K562 (cell line): ENCODE data around the gene HMOX2. TPM values are rescaled to one million over a fixed set of nuclear protein-coding genes. Genes with fewer than 3 reads are reported as not detected.

Experiments
- ATAC-seq: fragments of 200-7000 bp; cut with Tn5 transposase; 3 replicates; pipeline ENCODE4 v1.9.1; 2020; ENCODE audit warnings: moderate library complexity
- BruUV-seq: library from RNA; stranded (reverse); fragments of 400-500 nt; replicated peaks from 2 replicates; lab custom pipeline; 2021; lab: Mats Ljungman, UMichigan
- CTCF ChIA-PET: fragments of 300-600 bp; formaldehyde crosslinking; extraction: SDS; loops from one replicate; lab custom pipeline; 2021; ENCODE audit warnings: low intra/inter-chr PET ratio; lab: Yijun Ruan, JAX
- POLR2A ChIA-PET: fragments of 300-600, 350-650 bp; sonication (Branson Sonifier 250); formaldehyde crosslinking; extraction: SDS; loops from one replicate; lab custom pipeline; 2021; ENCODE audit warnings: antibody characterized with exemption, inconsistent platforms; lab: Yijun Ruan, JAX
- DNase-seq, 4 experiments: peaks; one replicate each; pipeline versions ENCODE4 v3.0.0 to v3.0.0-alpha.2; 2011 to 2018; ENCODE audit warnings: low spot score in 3 of 4, mixed read lengths in 3 of 4; ENCODE audit errors: extremely low read depth in 1 of 4
- FAIRE-seq: peaks from 2 replicates; lab custom pipeline; 2011; peaks lifted over from hg19 to GRCh38; lab: Jason Lieb, UNC
- H2AFZ ChIP-seq: 2 replicates; pipeline ENCODE4 v1.6.0; 2011; ENCODE audit warnings: low read depth, low read length, control low read depth, inconsistent platforms
- H3K27ac ChIP-seq: fragments of 200-600 bp; 3 replicates; pipeline ENCODE4 v1.8.0; 2011; ENCODE audit warnings: low read depth, mild to moderate bottlenecking, control low read depth, inconsistent platforms, low read length, moderate library complexity, mixed read lengths; ENCODE audit errors: extremely low read depth
- H3K27me3 ChIP-seq, 2 experiments: fragments of 300-600 bp in 1 of 2; 2 replicates in 1 of 2; 3 replicates in 1 of 2; pipeline versions ENCODE4 v1.6.0 to v1.8.0; 2011; ENCODE audit warnings: inconsistent platforms in 2 of 2, low read length in 2 of 2, mild to moderate bottlenecking in 1 of 2, mixed read lengths in 1 of 2, moderate library complexity in 1 of 2; ENCODE audit not compliant: control insufficient read depth in 2 of 2, insufficient read depth in 2 of 2
- H3K36me3 ChIP-seq: fragments of 300-600 bp; 3 replicates; pipeline ENCODE4 v1.8.0; 2011; ENCODE audit warnings: mild to moderate bottlenecking, low read length, inconsistent platforms; ENCODE audit not compliant: control insufficient read depth, insufficient read depth
- H3K4me1 ChIP-seq, 2 experiments: fragments of 200-600 bp in 1 of 2; replicated peaks in 1 of 2; 2 replicates in 1 of 2; 3 replicates in 1 of 2; pipeline versions ENCODE4 v1.5.1 to v1.8.0; 2011; ENCODE audit warnings: inconsistent platforms in 2 of 2, low read length in 2 of 2, mild to moderate bottlenecking in 1 of 2, mixed read lengths in 1 of 2, moderate library complexity in 1 of 2; ENCODE audit not compliant: control insufficient read depth in 2 of 2, insufficient read depth in 2 of 2
- H3K4me2 ChIP-seq: 2 replicates; pipeline ENCODE4 v1.6.1; 2011; ENCODE audit warnings: low read length, control low read depth, inconsistent platforms, mixed read lengths; ENCODE audit not compliant: insufficient read depth
- H3K4me3 ChIP-seq: fragments of 200-600 bp; sonication (generic), shearing (Covaris generic); 2 replicates; pipeline ENCODE4 v1.5.1; 2016; ENCODE audit warnings: control low read depth, inconsistent platforms
- H3K79me2 ChIP-seq: fragments of 200-600 bp; 3 replicates; pipeline ENCODE4 v1.8.0; 2011; ENCODE audit warnings: low read length, inconsistent platforms; ENCODE audit not compliant: control insufficient read depth, insufficient read depth
- H3K9ac ChIP-seq, 2 experiments: 2 replicates each; pipeline versions ENCODE4 v1.6.0 to v1.6.1; 2011; ENCODE audit warnings: low read depth in 2 of 2, low read length in 2 of 2, control low read depth in 1 of 2, inconsistent platforms in 1 of 2, mild to moderate bottlenecking in 1 of 2, mixed read lengths in 1 of 2; ENCODE audit not compliant: insufficient read depth in 1 of 2
- H3K9me1 ChIP-seq: one replicate; pipeline ENCODE4 v1.6.0; 2011; ENCODE audit warnings: inconsistent platforms, mild to moderate bottlenecking, low read length, moderate library complexity; ENCODE audit not compliant: control insufficient read depth, insufficient read depth
- H3K9me3 ChIP-seq: replicated peaks from 2 replicates; pipeline ENCODE4 v1.5.1; 2011; ENCODE audit warnings: low read depth, low read length, inconsistent platforms; ENCODE audit not compliant: control insufficient read depth, insufficient read depth
- H4K20me1 ChIP-seq: replicated peaks from 2 replicates; pipeline ENCODE4 v1.6.1; 2011; ENCODE audit warnings: low read length, inconsistent platforms, mixed read lengths; ENCODE audit not compliant: control insufficient read depth, insufficient read depth
- GTF2F1 ChIP-seq: IDR thresholded peaks from 2 replicates; pipeline ENCODE4 v1.6.1; 2011; ENCODE audit warnings: low read depth, low read length, improper control_type of control experiment
- MEF2D ChIP-seq: conservative IDR thresholded peaks from 2 replicates; pipeline ENCODE4 v1.6.1; 2016; ENCODE audit warnings: low read depth, missing genetic modification characterization, missing compliant biosample characterization
- NCOA1 ChIP-seq: fragments of 450-650 bp; IDR thresholded peaks from 2 replicates; pipeline ENCODE4 v1.6.1; 2016; ENCODE audit warnings: low read depth
- ZBTB5 ChIP-seq: fragments of 450-650 bp; IDR thresholded peaks from 2 replicates; pipeline ENCODE4 v1.6.1; 2017; ENCODE audit warnings: antibody characterized with exemption
- WGBS: fragments of 100-300 bp; shearing (Covaris generic); methylation state at CpG from one replicate; pipeline ENCODE4 v1.1.6; 2016; ENCODE audit warnings: low coverage, mixed read lengths; ENCODE audit not compliant: insufficient coverage; ENCODE audit errors: missing lambda C conversion rate; 5-methylcytosine and 5-hydroxymethylcytosine counted together
- in situ Hi-C: fragments of 300-500 bp; cut with MboI; formaldehyde crosslinking; loops from 4 replicates; pipeline ENCODE4 v1.15.0; 2018; ENCODE audit warnings: inconsistent platforms, mixed read lengths
- intact Hi-C: fragments of 100-400 bp; cut with micrococcal nuclease; formaldehyde crosslinking; loops from 2 replicates; pipeline ENCODE4 v1.14.2; 2022
- polyA plus RNA-seq, 8 experiments: library from polyadenylated mRNA; depleted of rRNA in 4 of 8; stranded (reverse) in 5 of 8; unstranded in 3 of 8; fragments of >200 nt; fragmentation: Nextera tagmentation in 2 of 8; fragmentation: Illumina TruSeq in 1 of 8; extraction: Ambion mirVana in 2 of 8; extraction: Trizol in 1 of 8; gene quantifications; 2 replicates each; pipeline versions ENCODE4 v1.2.1 to v1.2.3, GENCODE V29; 2011 to 2014; ENCODE audit warnings: inconsistent platforms in 1 of 8, missing spikeins in 1 of 8
- total RNA-seq, 7 experiments: library from RNA; depleted of rRNA in 6 of 7; stranded (reverse); fragments of >200 nt in 6 of 7; fragmentation: Illumina TruSeq in 2 of 7; extraction: Trizol in 2 of 7; gene quantifications; 2 replicates each; pipeline versions ENCODE4 v1.2.1 to v1.2.3, GENCODE V29; 2011 to 2021; ENCODE audit warnings: low replicate concordance in 1 of 7
- TF ChIP-seq, protein P1 (sequence below), 2 experiments: fragments of 450-650 bp; formaldehyde crosslinking in 1 of 2; IDR thresholded peaks; 2 replicates each; pipeline versions ENCODE4 v1.4.0 to v1.6.1; 2014 to 2020; ENCODE audit warnings: mild to moderate bottlenecking in 2 of 2, borderline replicate concordance in 1 of 2, low read depth in 1 of 2

HMOX2 gene
- total and polyA plus RNA-seq, 9 of the 15 experiments (the other 6 are each of a cell fraction or from before 2014, with no cell fraction given) = 26.8 to 87.4 (median 57.4) TPM

GRCh38 chr16:4452674-4453073, 23.5 kb upstream of the HMOX2 start:
- Histone ChIP-seq H4K20me1 (no peaks in the 10 kb centered on the region), H3K4me2 (no peak overlapping the region), H3K4me1 (peaks cover 0 to 6% of the 10 kb centered on the region in 2 experiments; a peak in 1 of 5 replicates), H3K4me3 (no peak overlapping the region), H2AFZ (no peak overlapping the region), H3K27me3 (no peaks in the 10 kb centered on the region), H3K36me3 (peaks cover 92% of the 10 kb centered on the region; the same call in 2 of the 3 replicates), H3K79me2 (no peaks in the 10 kb centered on the region)
- in situ Hi-C loops = no loop called here
- no peak for ATAC-seq
- TF ChIP-seq MEF2D (tag) (no peak), GTF2F1 (no peak), NCOA1 (no peak)
- TF ChIP-seq, all 486 proteins: peak for 0
- whole genome bisulfite sequencing = 90% methylated on average over 5 of the region's 5 CpGs
- Histone ChIP-seq H3K9me1 (no peaks in the 10 kb centered on the region), H3K9me3 (no peaks in the 10 kb centered on the region), H3K9ac (no peak overlapping the region), H3K27ac (no peak overlapping the region; the same call in 2 of the 3 replicates)
- intact Hi-C loops = no loop called here
- FAIRE-seq (no peak), DNase-seq (no peak)
- ChIA-PET POLR2A (interaction anchor here (0.7 to 4.0 kb wide), 4 partner anchors 9 to 460 kb away, joined by 3 to 31 read pairs (median 4); no protein-coding TSS in a partner anchor), CTCF (no interaction called here)
- BruUV-seq = no TSS peak

DNA sequence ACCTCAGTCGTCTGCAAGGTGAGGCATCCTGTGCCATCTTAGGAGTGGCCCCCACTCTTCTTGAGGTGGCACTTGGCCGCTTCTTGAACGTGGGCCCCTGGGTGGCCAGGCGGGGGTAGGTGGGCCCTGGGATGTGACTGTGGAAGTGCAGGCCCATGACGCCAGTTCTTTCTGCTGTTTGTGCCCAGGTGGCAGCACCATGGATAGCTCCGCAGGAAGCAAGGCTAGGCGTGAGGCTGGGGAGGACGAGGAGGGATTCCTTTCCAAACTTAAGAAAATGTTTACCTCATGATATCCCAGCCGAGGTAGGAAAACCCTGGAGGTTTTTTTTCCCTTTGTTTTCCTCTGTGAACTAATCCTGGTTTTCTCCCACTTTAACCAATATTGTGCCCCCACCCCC, 21.6 kb upstream of the HMOX2 start:
- no peak for ATAC-seq
- H3K27me3 ChIP-seq = no peaks in the 10 kb centered on the region
- 94% methylated on average over 5 of the region's 9 CpGs for WGBS
- H4K20me1 ChIP-seq = no peaks in the 10 kb centered on the region
- ChIA-PET POLR2A (interaction anchor here (2.6 kb wide), 1 partner anchor 9 kb away, joined by 9 read pairs; no protein-coding TSS in a partner anchor), CTCF (no interaction called here)
- H2AFZ ChIP-seq = no peak overlapping the region
- no peak for TF ChIP-seq ZBTB5
- TF ChIP-seq, protein P1, sequence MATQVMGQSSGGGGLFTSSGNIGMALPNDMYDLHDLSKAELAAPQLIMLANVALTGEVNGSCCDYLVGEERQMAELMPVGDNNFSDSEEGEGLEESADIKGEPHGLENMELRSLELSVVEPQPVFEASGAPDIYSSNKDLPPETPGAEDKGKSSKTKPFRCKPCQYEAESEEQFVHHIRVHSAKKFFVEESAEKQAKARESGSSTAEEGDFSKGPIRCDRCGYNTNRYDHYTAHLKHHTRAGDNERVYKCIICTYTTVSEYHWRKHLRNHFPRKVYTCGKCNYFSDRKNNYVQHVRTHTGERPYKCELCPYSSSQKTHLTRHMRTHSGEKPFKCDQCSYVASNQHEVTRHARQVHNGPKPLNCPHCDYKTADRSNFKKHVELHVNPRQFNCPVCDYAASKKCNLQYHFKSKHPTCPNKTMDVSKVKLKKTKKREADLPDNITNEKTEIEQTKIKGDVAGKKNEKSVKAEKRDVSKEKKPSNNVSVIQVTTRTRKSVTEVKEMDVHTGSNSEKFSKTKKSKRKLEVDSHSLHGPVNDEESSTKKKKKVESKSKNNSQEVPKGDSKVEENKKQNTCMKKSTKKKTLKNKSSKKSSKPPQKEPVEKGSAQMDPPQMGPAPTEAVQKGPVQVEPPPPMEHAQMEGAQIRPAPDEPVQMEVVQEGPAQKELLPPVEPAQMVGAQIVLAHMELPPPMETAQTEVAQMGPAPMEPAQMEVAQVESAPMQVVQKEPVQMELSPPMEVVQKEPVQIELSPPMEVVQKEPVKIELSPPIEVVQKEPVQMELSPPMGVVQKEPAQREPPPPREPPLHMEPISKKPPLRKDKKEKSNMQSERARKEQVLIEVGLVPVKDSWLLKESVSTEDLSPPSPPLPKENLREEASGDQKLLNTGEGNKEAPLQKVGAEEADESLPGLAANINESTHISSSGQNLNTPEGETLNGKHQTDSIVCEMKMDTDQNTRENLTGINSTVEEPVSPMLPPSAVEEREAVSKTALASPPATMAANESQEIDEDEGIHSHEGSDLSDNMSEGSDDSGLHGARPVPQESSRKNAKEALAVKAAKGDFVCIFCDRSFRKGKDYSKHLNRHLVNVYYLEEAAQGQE (IDR thresholded peaks at IDR 0.05; ENCODE audit: borderline replicate concordance) = peak; percentile 60
- TF ChIP-seq, protein P1 (CRISPR knock-in tag; IDR thresholded peaks at IDR 0.05; ENCODE audit: low read depth) = no peak
- no peak overlapping the region for H3K9ac ChIP-seq
- no peak overlapping the region for H3K4me3 ChIP-seq
- H3K9me3 ChIP-seq = no peaks in the 10 kb centered on the region
- no peak overlapping the region for H3K27ac ChIP-seq
- no peak for FAIRE-seq
- H3K9me1 ChIP-seq = no peaks in the 10 kb centered on the region
- peaks cover 6% of the 10 kb centered on the region in 2 experiments; a peak in 2 of 5 replicates for H3K4me1 ChIP-seq
- no peaks in the 10 kb centered on the region for H3K79me2 ChIP-seq
- no peak overlapping the region for H3K4me2 ChIP-seq
- BruUV-seq = no TSS peak
- DNase-seq = no peak
- intact Hi-C loops (no loop called here), in situ Hi-C loops (no loop called here)
- peaks cover 83% of the 10 kb centered on the region for H3K36me3 ChIP-seq
